Gastrocnemius medialis (tissue), 4 donors: Measurements from ENCODE around the gene ZDHHC14. TPM values are rescaled to one million over a fixed set of nuclear protein-coding genes. Genes with fewer than 3 reads are reported as not detected.

Source experiments
- ATAC-seq, 2 donors: fragments of 150-250 bp; one replicate each; pipeline ENCODE4 v1.9.1; 2016
- DNase-seq, 2 donors: peaks; one replicate each; pipeline ENCODE4 v3.0.0-alpha.2; 2019
- H3K27ac ChIP-seq, 4 donors: fragments of 200-600 bp; sonication (generic); 1 replicate in 1 of 4; 2 replicates in 3 of 4; pipeline ENCODE4 v1.5.1; 2016 to 2018; ENCODE audit warnings: mild to moderate bottlenecking in 2 of 4, moderate library complexity in 1 of 4
- H3K27me3 ChIP-seq, 3 donors: fragments of 200-600 bp; sonication (generic) in 2 of 3; 1 replicate in 1 of 3; 2 replicates in 2 of 3; pipeline versions ENCODE4 v1.5.1 to v1.6.0; 2016 to 2019; ENCODE audit warnings: mild to moderate bottlenecking in 1 of 3, moderate library complexity in 1 of 3
- H3K36me3 ChIP-seq, 2 donors: fragments of 200-600 bp; sonication (generic) in 1 of 2; one replicate each; pipeline ENCODE4 v1.5.1; 2017 to 2018
- H3K4me1 ChIP-seq, 2 donors: fragments of 200-600 bp; sonication (generic) in 1 of 2; one replicate each; pipeline ENCODE4 v1.5.1; 2016 to 2017; ENCODE audit warnings: mild to moderate bottlenecking in 2 of 2
- H3K4me3 ChIP-seq, 4 donors: fragments of 200-600 bp; sonication (generic) in 3 of 4; 1 replicate in 1 of 4; 2 replicates in 3 of 4; pipeline ENCODE4 v1.5.1; 2016 to 2019; ENCODE audit warnings: mild to moderate bottlenecking in 2 of 4
- H3K9me3 ChIP-seq, 3 donors: fragments of 200-600 bp; sonication (generic) in 2 of 3; 1 replicate in 1 of 3; 2 replicates in 2 of 3; pipeline ENCODE4 v1.5.1; 2016 to 2019
- POLR2A ChIP-seq, 2 donors: fragments of 450-650 bp; IDR thresholded peaks; one replicate each; pipeline ENCODE4 v1.6.1; 2017; ENCODE audit warnings: antibody characterized with exemption in 2 of 2, mild to moderate bottlenecking in 2 of 2, moderate library complexity in 2 of 2
- in situ Hi-C, 4 donors: fragments of 200-750 bp; cut with MboI; loops; one replicate each; pipeline versions ENCODE4 v1.15.0 to v1.8.0; 2017; ENCODE audit warnings: low sequenced_read_pairs in 4 of 4
- intact Hi-C: fragments of 100-400 bp; cut with DNase I; formaldehyde crosslinking; loops from one replicate; pipeline ENCODE4 v1.15.1; 2023; ENCODE audit warnings: low total_unique reads
- total RNA-seq, 4 donors: library from RNA; depleted of rRNA; stranded (reverse); fragments of >200 nt; gene quantifications; one replicate each; pipeline versions ENCODE4 v1.1.0 to v1.2.3, GENCODE V29; 2016
- TF ChIP-seq, protein P1 (sequence below), 5 experiments: fragments of 450-650 bp in 3 of 5; fragments of 200-600 bp in 2 of 5; sonication (generic) in 2 of 5; IDR thresholded peaks in 4 of 5; conservative IDR thresholded peaks in 1 of 5; 1 replicate in 4 of 5; 2 replicates in 1 of 5; pipeline ENCODE4 v1.5.1; 2016 to 2019; ENCODE audit warnings: antibody characterized with exemption in 5 of 5, mild to moderate bottlenecking in 3 of 5, moderate library complexity in 3 of 5

Gene ZDHHC14
- total RNA-seq, 4 donors from 2014 or later: 3.7 to 7.7 (median 5.9) TPM

DNA sequence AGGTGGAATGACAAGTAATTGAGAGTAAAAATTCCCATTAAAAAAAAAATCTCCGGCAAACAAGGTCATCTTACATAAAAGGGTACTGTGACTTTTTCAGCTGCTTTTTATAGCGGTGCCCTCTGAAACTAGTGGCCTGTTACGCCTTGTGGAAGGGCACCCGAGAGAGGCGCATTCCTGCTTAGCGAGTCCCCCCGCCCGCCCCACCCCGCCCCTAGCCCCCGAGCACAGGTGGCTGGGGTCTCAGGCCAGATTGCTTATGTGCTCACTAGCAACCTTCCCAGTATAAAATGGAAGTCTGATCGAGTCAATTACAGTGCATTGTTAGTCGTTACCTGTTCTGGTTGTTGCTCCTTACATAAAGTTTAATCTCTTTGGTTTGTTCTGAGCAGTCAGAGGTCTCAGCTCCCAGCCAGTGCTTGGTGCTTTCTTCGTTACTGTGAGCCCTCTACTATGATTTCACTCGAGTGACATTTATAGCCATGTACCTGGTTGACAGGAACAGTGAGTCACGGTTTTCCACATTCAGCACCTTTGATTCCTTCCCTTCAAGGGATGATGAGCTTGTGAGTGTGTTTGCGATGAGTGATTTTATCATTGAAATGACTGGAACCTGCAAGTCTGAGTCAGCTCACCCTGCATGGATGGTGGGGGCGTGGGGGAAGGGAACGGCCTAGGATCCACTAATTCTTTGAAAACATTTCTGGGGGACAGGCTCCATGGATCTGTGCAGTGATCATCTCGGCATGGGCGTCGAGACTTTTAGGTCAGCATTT is 47.6 kb downstream of the ZDHHC14 start:
- TF ChIP-seq, protein P1, sequence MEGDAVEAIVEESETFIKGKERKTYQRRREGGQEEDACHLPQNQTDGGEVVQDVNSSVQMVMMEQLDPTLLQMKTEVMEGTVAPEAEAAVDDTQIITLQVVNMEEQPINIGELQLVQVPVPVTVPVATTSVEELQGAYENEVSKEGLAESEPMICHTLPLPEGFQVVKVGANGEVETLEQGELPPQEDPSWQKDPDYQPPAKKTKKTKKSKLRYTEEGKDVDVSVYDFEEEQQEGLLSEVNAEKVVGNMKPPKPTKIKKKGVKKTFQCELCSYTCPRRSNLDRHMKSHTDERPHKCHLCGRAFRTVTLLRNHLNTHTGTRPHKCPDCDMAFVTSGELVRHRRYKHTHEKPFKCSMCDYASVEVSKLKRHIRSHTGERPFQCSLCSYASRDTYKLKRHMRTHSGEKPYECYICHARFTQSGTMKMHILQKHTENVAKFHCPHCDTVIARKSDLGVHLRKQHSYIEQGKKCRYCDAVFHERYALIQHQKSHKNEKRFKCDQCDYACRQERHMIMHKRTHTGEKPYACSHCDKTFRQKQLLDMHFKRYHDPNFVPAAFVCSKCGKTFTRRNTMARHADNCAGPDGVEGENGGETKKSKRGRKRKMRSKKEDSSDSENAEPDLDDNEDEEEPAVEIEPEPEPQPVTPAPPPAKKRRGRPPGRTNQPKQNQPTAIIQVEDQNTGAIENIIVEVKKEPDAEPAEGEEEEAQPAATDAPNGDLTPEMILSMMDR (IDR thresholded peaks at IDR 0.05 in 4 of 5, conservative IDR thresholded peaks at IDR 0.05 in 1 of 5): no peak
- no peak for TF ChIP-seq POLR2A (IDR thresholded peaks at IDR 0.05)
- intact Hi-C loops: no loop called here
- Histone ChIP-seq H3K36me3 (no peaks in the 10 kb centered on the region), H3K4me1 (peaks cover 24 to 41% of the 10 kb centered on the region in 2 donors), H3K4me3 (no peak overlapping the region), H3K27ac (peak overlapping the region in 3 of 4 donors; percentile 10 to 78 (median 31)), H3K9me3 (no peaks in the 10 kb centered on the region), H3K27me3 (no peaks in the 10 kb centered on the region)
- in situ Hi-C loops: no loop called here
- no peak for DNase-seq
- peak in 1 of 2 donors; percentile 13 for ATAC-seq

DNA sequence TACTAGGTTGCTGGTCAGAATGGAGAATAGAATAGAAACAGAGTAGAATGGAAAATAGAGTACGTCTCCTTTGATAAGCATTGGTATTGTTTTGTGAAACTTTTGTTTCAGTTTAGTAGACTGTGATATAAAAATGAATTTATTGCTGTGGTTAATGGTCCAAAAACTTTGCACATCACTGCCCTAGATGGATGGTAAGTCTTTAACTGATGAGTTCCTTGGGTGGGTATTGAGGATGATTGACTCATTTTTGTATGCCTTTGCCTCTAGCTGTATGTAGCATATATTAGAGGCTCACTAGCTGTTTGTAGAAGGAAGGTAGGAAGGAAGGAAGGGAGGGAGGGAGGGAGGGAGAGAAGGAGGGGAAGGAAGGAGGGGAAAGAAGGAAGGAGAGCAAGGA is 48.3 kb downstream of the ZDHHC14 start:
- no peak for DNase-seq
- TF ChIP-seq, protein P1 (IDR thresholded peaks at IDR 0.05 in 4 of 5, conservative IDR thresholded peaks at IDR 0.05 in 1 of 5): no peak
- TF ChIP-seq POLR2A (IDR thresholded peaks at IDR 0.05): no peak

DNA sequence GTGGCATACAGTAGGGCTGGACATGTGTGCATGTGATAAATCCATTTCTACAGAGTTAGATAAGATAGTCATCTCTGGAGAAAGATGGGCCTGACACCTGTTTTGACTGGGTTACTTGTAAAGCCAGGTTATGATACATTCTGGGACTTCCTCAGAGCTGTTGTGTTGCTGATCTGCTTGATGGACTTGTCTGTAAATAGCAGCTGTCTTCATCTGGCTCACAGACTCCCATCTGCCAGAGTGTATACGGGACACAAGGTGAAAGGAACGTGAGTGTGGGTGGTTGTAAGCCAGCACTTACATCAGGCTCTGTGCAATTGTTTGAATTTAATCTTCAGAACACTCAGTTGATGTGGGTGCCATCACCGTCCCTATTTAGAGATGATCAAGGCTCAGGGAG is 49.8 kb downstream of the ZDHHC14 start:
- Histone ChIP-seq H3K4me3 (no peak overlapping the region), H3K27me3 (no peaks in the 10 kb centered on the region), H3K36me3 (no peaks in the 10 kb centered on the region), H3K27ac (peak overlapping the region; percentile 68 to 79 (median 77)), H3K4me1 (peaks cover 24 to 51% of the 10 kb centered on the region in 2 donors), H3K9me3 (no peaks in the 10 kb centered on the region)
- DNase-seq: peak; percentile 71 to 75
- TF ChIP-seq POLR2A (IDR thresholded peaks at IDR 0.05): no peak
- TF ChIP-seq, protein P1 (IDR thresholded peaks at IDR 0.05 in 4 of 5, conservative IDR thresholded peaks at IDR 0.05 in 1 of 5): no peak
- ATAC-seq: peak; percentile 83 to 90
- intact Hi-C loops (loop anchor here (2.0 to 5.0 kb wide), 3 partner anchors 49 to 114 kb away; partner anchors contain the start of gene ZDHHC14), in situ Hi-C loops (no loop called here)

More for the DNA sequence above, 48.3 kb downstream of the ZDHHC14 start:
- no peak for ATAC-seq
- Histone ChIP-seq H3K4me3 (no peak overlapping the region), H3K36me3 (no peaks in the 10 kb centered on the region), H3K9me3 (no peaks in the 10 kb centered on the region), H3K27me3 (no peaks in the 10 kb centered on the region), H3K27ac (peak overlapping the region in 2 of 4 donors; percentile 10 to 78), H3K4me1 (peaks cover 24 to 46% of the 10 kb centered on the region in 2 donors)
- intact Hi-C loops (no loop called here), in situ Hi-C loops (no loop called here)

DNA sequence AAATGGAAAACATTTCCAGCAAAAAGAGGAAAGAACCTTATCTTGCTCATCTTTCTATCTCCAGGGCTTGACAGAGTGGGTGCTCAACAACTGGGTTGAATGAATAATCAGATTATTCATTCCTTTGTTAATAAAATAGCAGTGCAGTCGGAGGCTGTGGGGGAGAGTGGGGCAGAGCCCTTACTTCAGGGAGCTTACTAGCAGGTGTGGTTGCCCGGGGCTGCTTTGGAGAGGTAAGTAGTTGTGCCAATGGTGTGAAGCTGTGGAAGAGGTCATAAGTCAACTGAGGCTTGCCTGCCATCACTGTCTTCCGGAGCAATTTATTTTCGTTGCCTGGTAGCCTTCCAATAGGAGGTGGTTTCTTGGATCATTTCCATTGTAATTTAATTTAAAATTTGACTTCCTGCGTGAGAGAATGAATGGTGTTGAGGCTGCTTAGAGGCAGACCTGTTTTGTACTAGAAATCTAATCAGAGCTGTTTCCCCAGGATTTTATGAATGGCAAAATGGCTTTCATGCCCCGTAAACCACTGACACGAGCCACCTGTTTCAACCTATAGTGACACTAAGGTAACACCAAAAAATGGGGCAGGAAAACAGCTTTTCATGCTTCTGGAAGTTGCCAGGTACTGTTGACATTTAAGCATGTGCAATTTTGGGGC is 51.4 kb downstream of the ZDHHC14 start:
- intact Hi-C loops: loop anchor here (5.0 kb wide), 2 partner anchors 50 to 115 kb away; partner anchors contain the start of gene ZDHHC14
- H3K27me3 ChIP-seq: no peaks in the 10 kb centered on the region
- H3K4me3 ChIP-seq: no peak overlapping the region

More for the DNA sequence above, 51.4 kb downstream of the ZDHHC14 start:
- H3K9me3 ChIP-seq: no peaks in the 10 kb centered on the region
- no peak for ATAC-seq
- no peak for TF ChIP-seq POLR2A (IDR thresholded peaks at IDR 0.05)
- TF ChIP-seq, protein P1 (IDR thresholded peaks at IDR 0.05 in 4 of 5, conservative IDR thresholded peaks at IDR 0.05 in 1 of 5): no peak
- H3K27ac ChIP-seq: peak overlapping the region in 3 of 4 donors; percentile 2 to 79 (median 78)
- in situ Hi-C loops: no loop called here
- no peaks in the 10 kb centered on the region for H3K36me3 ChIP-seq
- no peak for DNase-seq
- peaks cover 24 to 51% of the 10 kb centered on the region in 2 donors for H3K4me1 ChIP-seq
